GM21786 (cell line): ENCODE measurements around the gene INPP5A.

Source experiments
- ATAC-seq: cut with Tn5 transposase; IDR thresholded peaks from one replicate; pipeline ENCODE4 v1.9.1; 2021; ENCODE audit not compliant: unreplicated experiment

INPP5A gene

GRCh38 chr10:132827861-132828539, 290.4 kb downstream of the INPP5A start:
- no peak for ATAC-seq

- ATAC-seq: no peak
Measured at GRCh38 chr10:132828681-132829080, 291.1 kb downstream of the INPP5A start.

GRCh38 chr10:132829403-132829802, 291.8 kb downstream of the INPP5A start:
- ATAC-seq: no peak

GRCh38 chr10:132832186-132832969, 294.8 kb downstream of the INPP5A start:
- no peak for ATAC-seq
